ENCODE data around the gene RESF1.

The RESF1 gene

GRCh38 chr12:31973818-31974217, 14.6 kb downstream of the RESF1 start:
- FAIRE-seq: no peak
- DNase-seq (ENCODE audit: insufficient read length, low spot score): no peak
- TF ChIP-seq POLR2A (IDR thresholded peaks at IDR 0.05; ENCODE audit: low read depth, low read length): no peak
- no peak for TF ChIP-seq SPI1 (IDR thresholded peaks at IDR 0.05; ENCODE audit: low read depth, low read length)
- TF ChIP-seq POU2F2 (IDR thresholded peaks at IDR 0.05; ENCODE audit: low read depth, low read length): no peak
- no peak for TF ChIP-seq POLR2AphosphoS5 (IDR thresholded peaks at IDR 0.05; ENCODE audit: low read depth, low read length)
- TF ChIP-seq TAF1 (IDR thresholded peaks at IDR 0.05; ENCODE audit: low read depth, low read length): no peak
- no peak for TF ChIP-seq PAX5 (IDR thresholded peaks at IDR 0.05; ENCODE audit: insufficient read depth, low read length, severe bottlenecking)

- FAIRE-seq: no peak
Measured at GRCh38 chr12:31974673-31975072, 15.5 kb downstream of the RESF1 start.

GRCh38 chr12:31984806-31985591, 25.8 kb downstream of the RESF1 start:
- DNase-seq (ENCODE audit: insufficient read length, low spot score) (no peak), FAIRE-seq (no peak)
- TF ChIP-seq POLR2A (IDR thresholded peaks at IDR 0.05; ENCODE audit: low read depth, low read length) (no peak), TAF1 (IDR thresholded peaks at IDR 0.05; ENCODE audit: low read depth, low read length) (no peak), POLR2AphosphoS5 (IDR thresholded peaks at IDR 0.05; ENCODE audit: low read depth, low read length) (no peak)

More at GRCh38 chr12:31974673-31975072, 15.5 kb downstream of the RESF1 start:
- no peak for DNase-seq (ENCODE audit: insufficient read length, low spot score)
- no peak for TF ChIP-seq POLR2AphosphoS5 (IDR thresholded peaks at IDR 0.05; ENCODE audit: low read depth, low read length)
- TF ChIP-seq POLR2A (IDR thresholded peaks at IDR 0.05; ENCODE audit: low read depth, low read length): no peak
- TF ChIP-seq PAX5 (IDR thresholded peaks at IDR 0.05; ENCODE audit: insufficient read depth, low read length, severe bottlenecking): no peak
- no peak for TF ChIP-seq POU2F2 (IDR thresholded peaks at IDR 0.05; ENCODE audit: low read depth, low read length)
- TF ChIP-seq SPI1 (IDR thresholded peaks at IDR 0.05; ENCODE audit: low read depth, low read length): no peak
- no peak for TF ChIP-seq TAF1 (IDR thresholded peaks at IDR 0.05; ENCODE audit: low read depth, low read length)

GRCh38 chr12:31985832-31986231, 26.6 kb downstream of the RESF1 start:
- TF ChIP-seq TAF1 (IDR thresholded peaks at IDR 0.05; ENCODE audit: low read depth, low read length): no peak
- no peak for TF ChIP-seq POLR2AphosphoS5 (IDR thresholded peaks at IDR 0.05; ENCODE audit: low read depth, low read length)
- no peak for TF ChIP-seq POU2F2 (IDR thresholded peaks at IDR 0.05; ENCODE audit: low read depth, low read length)
- TF ChIP-seq PAX5 (IDR thresholded peaks at IDR 0.05; ENCODE audit: insufficient read depth, low read length, severe bottlenecking): no peak
- no peak for TF ChIP-seq POLR2A (IDR thresholded peaks at IDR 0.05; ENCODE audit: low read depth, low read length)
- TF ChIP-seq SPI1 (IDR thresholded peaks at IDR 0.05; ENCODE audit: low read depth, low read length): no peak
- FAIRE-seq: no peak
- no peak for DNase-seq (ENCODE audit: insufficient read length, low spot score)

GRCh38 chr12:31989571-31990362, 30.6 kb downstream of the RESF1 start:
- FAIRE-seq (no peak), DNase-seq (ENCODE audit: insufficient read length, low spot score) (no peak)

GRCh38 chr12:31991146-31991545, 31.9 kb downstream of the RESF1 start:
- TF ChIP-seq SPI1 (IDR thresholded peaks at IDR 0.05; ENCODE audit: low read depth, low read length) (no peak), POLR2AphosphoS5 (IDR thresholded peaks at IDR 0.05; ENCODE audit: low read depth, low read length) (no peak), TAF1 (IDR thresholded peaks at IDR 0.05; ENCODE audit: low read depth, low read length) (no peak)
- FAIRE-seq: no peak

More at GRCh38 chr12:31989571-31990362, 30.6 kb downstream of the RESF1 start:
- TF ChIP-seq PAX5 (IDR thresholded peaks at IDR 0.05; ENCODE audit: insufficient read depth, low read length, severe bottlenecking) (no peak), SPI1 (IDR thresholded peaks at IDR 0.05; ENCODE audit: low read depth, low read length) (no peak), POLR2AphosphoS5 (IDR thresholded peaks at IDR 0.05; ENCODE audit: low read depth, low read length) (no peak), TAF1 (IDR thresholded peaks at IDR 0.05; ENCODE audit: low read depth, low read length) (no peak), POU2F2 (IDR thresholded peaks at IDR 0.05; ENCODE audit: low read depth, low read length) (no peak), POLR2A (IDR thresholded peaks at IDR 0.05; ENCODE audit: low read depth, low read length) (no peak)

GRCh38 chr12:31991815-31992214, 32.6 kb downstream of the RESF1 start:
- TF ChIP-seq SPI1 (IDR thresholded peaks at IDR 0.05; ENCODE audit: low read depth, low read length) (no peak), POLR2A (IDR thresholded peaks at IDR 0.05; ENCODE audit: low read depth, low read length) (no peak), POU2F2 (IDR thresholded peaks at IDR 0.05; ENCODE audit: low read depth, low read length) (no peak), POLR2AphosphoS5 (IDR thresholded peaks at IDR 0.05; ENCODE audit: low read depth, low read length) (no peak), TAF1 (IDR thresholded peaks at IDR 0.05; ENCODE audit: low read depth, low read length) (no peak), PAX5 (IDR thresholded peaks at IDR 0.05; ENCODE audit: insufficient read depth, low read length, severe bottlenecking) (no peak)
- no peak for FAIRE-seq
- no peak for DNase-seq (ENCODE audit: insufficient read length, low spot score)

More at GRCh38 chr12:31991146-31991545, 31.9 kb downstream of the RESF1 start:
- DNase-seq (ENCODE audit: insufficient read length, low spot score): no peak

GRCh38 chr12:31999692-32000091, 40.5 kb downstream of the RESF1 start:
- TF ChIP-seq POLR2A (IDR thresholded peaks at IDR 0.05; ENCODE audit: low read depth, low read length): no peak
- no peak for TF ChIP-seq POLR2AphosphoS5 (IDR thresholded peaks at IDR 0.05; ENCODE audit: low read depth, low read length)
- no peak for TF ChIP-seq SPI1 (IDR thresholded peaks at IDR 0.05; ENCODE audit: low read depth, low read length)
- no peak for TF ChIP-seq PAX5 (IDR thresholded peaks at IDR 0.05; ENCODE audit: insufficient read depth, low read length, severe bottlenecking)
- no peak for TF ChIP-seq TAF1 (IDR thresholded peaks at IDR 0.05; ENCODE audit: low read depth, low read length)
- no peak for TF ChIP-seq POU2F2 (IDR thresholded peaks at IDR 0.05; ENCODE audit: low read depth, low read length)

GRCh38 chr12:32000373-32001005, 41.3 kb downstream of the RESF1 start:
- TF ChIP-seq TAF1 (IDR thresholded peaks at IDR 0.05; ENCODE audit: low read depth, low read length) (no peak), POLR2A (IDR thresholded peaks at IDR 0.05; ENCODE audit: low read depth, low read length) (no peak), PAX5 (IDR thresholded peaks at IDR 0.05; ENCODE audit: insufficient read depth, low read length, severe bottlenecking) (no peak), POU2F2 (IDR thresholded peaks at IDR 0.05; ENCODE audit: low read depth, low read length) (no peak), SPI1 (IDR thresholded peaks at IDR 0.05; ENCODE audit: low read depth, low read length) (no peak), POLR2AphosphoS5 (IDR thresholded peaks at IDR 0.05; ENCODE audit: low read depth, low read length) (no peak)

More at GRCh38 chr12:31999692-32000091, 40.5 kb downstream of the RESF1 start:
- DNase-seq (ENCODE audit: insufficient read length, low spot score) (no peak), FAIRE-seq (no peak)

More at GRCh38 chr12:32000373-32001005, 41.3 kb downstream of the RESF1 start:
- DNase-seq (ENCODE audit: insufficient read length, low spot score): no peak
- no peak for FAIRE-seq
